ENCODE data around the gene NUP62.

NUP62 gene

GRCh38 chr19:49910179-49910578 is 19.1 kb downstream of the NUP62 start:
- DNase-seq = no peak

GRCh38 chr19:49908480-49909420 is 20.6 kb downstream of the NUP62 start:
- DNase-seq = no peak
- in situ Hi-C loops (cut with MboI; ENCODE audit: low pct_unique_long_range_greater_than_20kb, low sequenced_read_pairs) = no loop called here

More at GRCh38 chr19:49910179-49910578, 19.1 kb downstream of the NUP62 start:
- in situ Hi-C loops (cut with MboI; ENCODE audit: low pct_unique_long_range_greater_than_20kb, low sequenced_read_pairs) = no loop called here

GRCh38 chr19:49907745-49908446 is 21.4 kb downstream of the NUP62 start:
- in situ Hi-C loops (cut with MboI; ENCODE audit: low pct_unique_long_range_greater_than_20kb, low sequenced_read_pairs) = no loop called here
- no peak for DNase-seq

GRCh38 chr19:49906879-49907564 is 22.3 kb downstream of the NUP62 start:
- no peak for DNase-seq
- in situ Hi-C loops (cut with MboI; ENCODE audit: low pct_unique_long_range_greater_than_20kb, low sequenced_read_pairs) = no loop called here

GRCh38 chr19:49904136-49904535 is 25.2 kb downstream of the NUP62 start:
- no peak for DNase-seq
- in situ Hi-C loops (cut with MboI; ENCODE audit: low pct_unique_long_range_greater_than_20kb, low sequenced_read_pairs) = no loop called here

- DNase-seq = peak; percentile 73
- in situ Hi-C loops (cut with MboI; ENCODE audit: low pct_unique_long_range_greater_than_20kb, low sequenced_read_pairs) = no loop called here
These were observed 32.3 kb downstream of the NUP62 start, which contains the start of gene IL4I1 for GRCh38 chr19:49896863-49897621. IL4I1 (minus strand) TSS chr19:49896887; CDS start chr19:49896160, 727 bp downstream.

DNA sequence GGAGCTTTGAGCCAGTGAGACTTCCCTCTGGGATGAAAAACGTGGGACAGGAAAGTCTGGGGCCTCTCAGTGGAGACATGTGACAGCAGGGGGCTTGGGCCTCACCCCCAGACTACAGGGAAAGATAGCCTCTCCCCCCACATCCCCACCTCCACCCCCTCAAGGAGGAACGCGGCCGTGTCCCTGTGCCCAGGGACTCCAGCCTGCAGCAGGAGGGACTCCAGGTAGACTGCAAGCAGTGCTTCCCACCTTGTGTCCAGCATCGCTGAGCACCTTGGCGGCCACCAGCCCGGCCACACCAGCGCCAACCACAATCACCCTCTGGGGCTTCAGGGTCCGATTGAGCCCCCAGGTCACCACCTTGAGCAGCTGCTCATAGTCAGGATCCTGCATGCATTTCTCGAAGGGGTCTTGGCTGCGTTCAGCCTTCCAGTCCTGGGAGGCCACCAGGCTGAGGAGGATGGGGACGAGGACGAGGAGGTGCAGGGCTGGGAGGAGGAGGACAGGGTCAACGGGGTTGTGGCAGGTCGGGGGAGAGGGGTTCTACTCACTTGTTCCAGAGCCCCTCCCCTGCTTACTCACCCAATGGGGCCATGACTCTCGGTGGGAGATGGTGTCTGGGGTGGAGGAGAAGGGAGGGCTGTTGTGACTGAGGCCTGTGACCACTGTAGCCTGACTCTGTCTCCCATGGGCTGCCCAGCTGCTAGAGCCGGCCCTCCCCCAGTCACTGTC is 33.6 kb downstream of the NUP62 start:
- DNase-seq = no peak
- in situ Hi-C loops (cut with MboI; ENCODE audit: low pct_unique_long_range_greater_than_20kb, low sequenced_read_pairs) = no loop called here

DNA sequence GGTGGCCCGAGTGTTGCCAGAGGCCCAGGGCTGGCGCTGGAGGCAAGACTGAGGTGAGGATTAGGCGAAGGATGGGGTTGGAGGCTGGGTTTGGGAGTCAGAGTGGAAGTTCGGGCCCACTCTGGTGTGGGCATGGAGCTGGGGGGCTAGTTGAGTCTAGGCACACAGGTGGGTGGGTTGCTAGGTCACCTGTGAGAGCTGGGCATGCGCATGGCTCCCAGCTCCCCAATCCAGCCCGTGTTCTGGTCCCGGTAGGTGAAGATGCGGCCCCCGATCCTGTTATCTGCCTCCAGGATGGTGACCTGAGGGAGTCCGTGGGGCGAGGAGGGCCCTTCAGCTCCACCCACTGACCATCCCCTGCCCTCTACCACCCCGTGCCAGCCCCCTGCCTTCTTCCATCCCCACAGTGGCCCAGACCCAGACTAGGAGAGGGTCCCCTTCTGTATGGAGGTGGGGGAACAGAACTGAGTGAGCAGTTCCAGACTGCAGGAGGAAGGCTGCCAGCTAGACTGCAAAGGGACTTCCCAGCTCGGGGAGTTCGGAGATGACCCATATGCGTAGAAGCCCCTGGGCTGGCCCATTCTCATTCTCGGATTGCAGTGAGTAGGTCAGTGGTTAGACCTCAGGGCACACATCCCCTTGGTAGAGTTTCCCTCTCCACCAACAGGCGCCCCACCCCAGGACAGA is 34.3 kb downstream of the NUP62 start:
- in situ Hi-C loops (cut with MboI; ENCODE audit: low pct_unique_long_range_greater_than_20kb, low sequenced_read_pairs) = no loop called here
- DNase-seq = no peak

DNA sequence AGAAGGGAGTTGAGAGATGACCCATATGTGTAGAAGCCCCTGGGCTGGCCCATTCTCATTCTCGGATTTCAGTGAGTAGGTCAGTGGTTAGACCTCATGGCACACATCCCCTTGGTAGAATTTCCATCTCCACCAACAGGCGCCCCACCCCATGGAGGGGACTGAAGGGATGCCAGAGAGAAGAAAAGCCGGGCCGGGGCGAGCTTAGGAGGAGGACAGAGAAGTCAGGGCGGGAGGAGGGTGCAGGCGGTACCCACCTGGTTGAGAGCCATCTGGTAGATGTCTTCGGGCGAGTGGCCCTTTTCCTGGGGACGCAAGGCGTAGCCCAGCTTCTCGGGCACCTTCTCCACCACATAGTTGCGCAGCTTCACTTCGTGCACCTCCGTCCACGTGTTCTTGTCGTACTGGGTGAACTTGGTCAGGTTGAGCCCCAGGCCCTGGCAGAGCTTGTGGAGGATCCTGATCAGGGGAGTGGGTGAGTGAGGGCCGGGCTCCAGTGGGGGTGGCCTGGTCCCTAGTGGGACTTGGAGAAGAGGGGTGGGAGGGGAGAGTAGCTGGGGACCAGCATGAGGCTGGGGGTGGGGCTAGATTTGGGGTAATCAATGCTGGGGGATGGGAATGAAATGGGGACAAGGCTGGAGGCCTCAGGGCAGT is 35.2 kb downstream of the NUP62 start:
- no peak for DNase-seq
- in situ Hi-C loops (cut with MboI; ENCODE audit: low pct_unique_long_range_greater_than_20kb, low sequenced_read_pairs) = no loop called here

GRCh38 chr19:49892716-49893115 is 36.6 kb downstream of the NUP62 start:
- DNase-seq = no peak
- in situ Hi-C loops (cut with MboI; ENCODE audit: low pct_unique_long_range_greater_than_20kb, low sequenced_read_pairs) = no loop called here

DNA sequence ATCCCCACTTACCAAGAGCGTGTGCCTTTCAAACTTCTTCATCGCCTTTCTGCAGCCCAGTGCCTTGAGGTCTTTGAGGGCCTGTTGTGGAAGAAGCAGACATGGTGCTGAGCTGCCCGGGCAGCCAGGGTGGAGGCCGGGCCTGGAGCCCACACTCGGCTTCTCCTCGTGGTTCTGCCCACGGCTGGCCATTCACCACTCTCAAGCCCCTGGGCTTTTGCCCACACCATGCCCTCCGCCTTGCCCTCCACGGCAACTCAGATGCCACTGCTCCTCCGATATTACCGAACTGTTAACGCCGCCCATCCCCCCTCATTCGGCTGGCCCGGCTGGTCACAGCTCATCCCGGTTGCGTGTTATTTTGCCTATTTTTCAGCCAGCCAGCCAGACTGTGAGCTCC is 37.9 kb downstream of the NUP62 start:
- in situ Hi-C loops (cut with MboI; ENCODE audit: low pct_unique_long_range_greater_than_20kb, low sequenced_read_pairs) = no loop called here
- no peak for DNase-seq

- no peak for DNase-seq
- in situ Hi-C loops (cut with MboI; ENCODE audit: low pct_unique_long_range_greater_than_20kb, low sequenced_read_pairs) = no loop called here
These were observed 38.7 kb downstream of the NUP62 start for GRCh38 chr19:49890349-49891311.

GRCh38 chr19:49889687-49890348 is 39.5 kb downstream of the NUP62 start:
- in situ Hi-C loops (cut with MboI; ENCODE audit: low pct_unique_long_range_greater_than_20kb, low sequenced_read_pairs) = no loop called here
- no peak for DNase-seq

GRCh38 chr19:49889038-49889686 is 40.1 kb downstream of the NUP62 start:
- in situ Hi-C loops (cut with MboI; ENCODE audit: low pct_unique_long_range_greater_than_20kb, low sequenced_read_pairs) = no loop called here
- DNase-seq = no peak

- DNase-seq = no peak
- in situ Hi-C loops (cut with MboI; ENCODE audit: low pct_unique_long_range_greater_than_20kb, low sequenced_read_pairs) = no loop called here
These were observed 40.8 kb downstream of the NUP62 start for GRCh38 chr19:49888510-49888824.

Measured in KBM-7 (cell line).